Choroid plexus epithelial cell (primary cell): ENCODE data around the gene FGA.
A peak's percentile ranks its signal among the peaks of the same experiment; 100 is the strongest.

Experiments used
- DNase-seq: peaks from one replicate; pipeline ENCODE4 v3.0.0-alpha.2; 2010; ENCODE audit warnings: low read depth
- H3K4me3 ChIP-seq: 2 replicates; pipeline ENCODE4 v1.5.1; 2011; ENCODE audit warnings: low read depth, mild to moderate bottlenecking, control low read depth, low read length, moderate library complexity
- CTCF ChIP-seq: conservative IDR thresholded peaks from 2 replicates; pipeline ENCODE4 v1.5.1; 2011; ENCODE audit warnings: low read depth, mild to moderate bottlenecking, control low read depth, inconsistent platforms, low read length, moderate library complexity

The FGA gene

GRCh38 chr4:154623436-154623835 is 32.9 kb upstream of the FGA start:
- no peak for TF ChIP-seq CTCF
- no peak overlapping the region for H3K4me3 ChIP-seq
- no peak for DNase-seq

GRCh38 chr4:154622598-154622997 is 32.1 kb upstream of the FGA start:
- peak; percentile 75 for TF ChIP-seq CTCF
- peak; percentile 83 for DNase-seq
- H3K4me3 ChIP-seq: no peak overlapping the region

GRCh38 chr4:154620111-154620510 is 29.6 kb upstream of the FGA start:
- H3K4me3 ChIP-seq: no peak overlapping the region
- TF ChIP-seq CTCF: no peak
- DNase-seq: no peak

- peak; percentile 90 for TF ChIP-seq CTCF
- no peak overlapping the region for H3K4me3 ChIP-seq
- peak; percentile 76 for DNase-seq
These were observed 28.3 kb upstream of the FGA start for GRCh38 chr4:154618708-154619315.

GRCh38 chr4:154617820-154618317 is 27.3 kb upstream of the FGA start:
- no peak overlapping the region for H3K4me3 ChIP-seq
- DNase-seq: no peak
- no peak for TF ChIP-seq CTCF

- H3K4me3 ChIP-seq: no peak overlapping the region
- no peak for TF ChIP-seq CTCF
- peak; percentile 17 for DNase-seq
These were observed 26.2 kb upstream of the FGA start for GRCh38 chr4:154616731-154617130.

- no peak for TF ChIP-seq CTCF
- no peak for DNase-seq
- H3K4me3 ChIP-seq: no peak overlapping the region
These were observed 25.7 kb upstream of the FGA start for GRCh38 chr4:154616287-154616686.
